GM12872 (cell line): ENCODE measurements around the gene SETD1B.

Experiments used
- TF ChIP-seq, protein P1 (sequence below): IDR thresholded peaks from 3 replicates; pipeline ENCODE4 v1.5.1; 2011; ENCODE audit warnings: low read depth, mild to moderate bottlenecking, low read length, moderate library complexity; ENCODE audit not compliant: insufficient read depth

The SETD1B gene

DNA sequence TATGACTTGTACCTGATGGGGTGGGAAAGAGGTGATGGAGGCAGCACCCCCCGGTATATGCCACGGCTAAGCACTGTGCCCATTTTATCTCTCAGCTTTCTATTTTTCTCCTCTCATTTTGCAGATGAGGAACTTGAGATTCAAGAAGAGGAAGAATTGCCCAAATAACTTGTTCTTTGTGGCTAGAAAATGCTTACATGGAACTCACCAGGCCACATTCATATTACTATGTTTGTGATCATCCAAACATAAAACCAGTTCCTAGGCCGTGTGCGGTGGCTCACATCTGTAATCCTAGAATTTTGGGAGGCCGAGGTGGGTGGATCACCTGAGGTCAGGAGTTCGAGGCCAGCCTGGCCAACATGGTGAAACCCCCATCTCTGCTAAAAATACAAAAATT lies 70.3 kb downstream of the SETD1B start:
- TF ChIP-seq, protein P1, sequence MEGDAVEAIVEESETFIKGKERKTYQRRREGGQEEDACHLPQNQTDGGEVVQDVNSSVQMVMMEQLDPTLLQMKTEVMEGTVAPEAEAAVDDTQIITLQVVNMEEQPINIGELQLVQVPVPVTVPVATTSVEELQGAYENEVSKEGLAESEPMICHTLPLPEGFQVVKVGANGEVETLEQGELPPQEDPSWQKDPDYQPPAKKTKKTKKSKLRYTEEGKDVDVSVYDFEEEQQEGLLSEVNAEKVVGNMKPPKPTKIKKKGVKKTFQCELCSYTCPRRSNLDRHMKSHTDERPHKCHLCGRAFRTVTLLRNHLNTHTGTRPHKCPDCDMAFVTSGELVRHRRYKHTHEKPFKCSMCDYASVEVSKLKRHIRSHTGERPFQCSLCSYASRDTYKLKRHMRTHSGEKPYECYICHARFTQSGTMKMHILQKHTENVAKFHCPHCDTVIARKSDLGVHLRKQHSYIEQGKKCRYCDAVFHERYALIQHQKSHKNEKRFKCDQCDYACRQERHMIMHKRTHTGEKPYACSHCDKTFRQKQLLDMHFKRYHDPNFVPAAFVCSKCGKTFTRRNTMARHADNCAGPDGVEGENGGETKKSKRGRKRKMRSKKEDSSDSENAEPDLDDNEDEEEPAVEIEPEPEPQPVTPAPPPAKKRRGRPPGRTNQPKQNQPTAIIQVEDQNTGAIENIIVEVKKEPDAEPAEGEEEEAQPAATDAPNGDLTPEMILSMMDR = no peak

DNA sequence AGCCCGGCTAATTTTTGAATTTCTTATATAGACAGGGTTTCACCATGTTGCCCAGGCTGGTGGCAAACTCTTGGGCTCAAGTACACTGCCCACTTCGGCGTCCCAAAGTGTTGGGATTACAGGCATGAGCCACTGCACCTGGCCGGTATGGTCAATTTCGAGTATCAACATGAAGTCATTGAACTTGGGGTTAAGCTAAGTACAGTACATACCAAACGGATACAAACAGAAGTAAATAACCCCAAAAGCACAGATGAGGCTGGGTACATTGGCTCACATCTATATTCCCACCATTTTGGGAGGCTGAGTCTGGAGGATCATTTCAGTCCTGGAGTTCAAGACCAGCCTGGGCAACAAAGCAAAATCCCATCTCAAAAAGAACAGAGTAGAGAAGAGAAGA lies 71.8 kb downstream of the SETD1B start:
- TF ChIP-seq, protein P1 = no peak
